OCI-LY7 (cell line): ENCODE data around the gene SLIT3. TPM values are rescaled to one million over a fixed set of nuclear protein-coding genes. Genes with fewer than 3 reads are reported as not detected.

ENCODE experiments used
- BruUV-seq: library from RNA; stranded (reverse); fragments of 400-500 nt; replicated peaks from 2 replicates; lab custom pipeline; 2021; lab: Mats Ljungman, UMichigan
- CTCF ChIA-PET: fragments of 300-600 bp; sonication (Branson Sonifier 250); formaldehyde crosslinking; loops from one replicate; lab custom pipeline; 2022; ENCODE audit warnings: antibody characterized with exemption; ENCODE audit not compliant: unreplicated experiment; lab: Charles Lee
- POLR2A ChIA-PET: fragments of 300-600 bp; sonication (Branson Sonifier 250); formaldehyde crosslinking; loops from one replicate; lab custom pipeline; 2022; ENCODE audit warnings: antibody characterized with exemption; lab: Charles Lee
- DNase-seq: peaks from one replicate; pipeline ENCODE4 v3.0.0-alpha.2; 2015; ENCODE audit warnings: low spot score
- H2AFZ ChIP-seq: fragments of 200-600 bp; sonication (generic), shearing (Covaris generic); 2 replicates; pipeline ENCODE4 v1.6.1; 2014; ENCODE audit warnings: mild to moderate bottlenecking, antibody characterized with exemption, low read length, moderate library complexity
- H3K27ac ChIP-seq: fragments of 200-600 bp; sonication (generic); 2 replicates; pipeline ENCODE4 v1.5.1; 2014; ENCODE audit warnings: mixed run types, low read depth, mild to moderate bottlenecking, moderate library complexity, low read length, inconsistent platforms; ENCODE audit not compliant: poor library complexity, severe bottlenecking
- H3K36me3 ChIP-seq: fragments of 200-600 bp; sonication (generic); 2 replicates; pipeline ENCODE4 v1.6.1; 2014; ENCODE audit warnings: mild to moderate bottlenecking, antibody characterized with exemption, low read length, moderate library complexity, mixed read lengths; ENCODE audit not compliant: insufficient read depth
- H3K4me1 ChIP-seq: fragments of 200-600 bp; sonication (generic); 2 replicates; pipeline ENCODE4 v1.5.1; 2014; ENCODE audit warnings: mild to moderate bottlenecking, low read length; ENCODE audit not compliant: insufficient read depth, poor library complexity, severe bottlenecking
- H3K4me2 ChIP-seq: fragments of 200-600 bp; sonication (generic); 2 replicates; pipeline ENCODE4 v1.6.1; 2014; ENCODE audit warnings: mild to moderate bottlenecking, low read length
- H3K4me3 ChIP-seq: fragments of 200-600 bp; sonication (generic); 2 replicates; pipeline ENCODE4 v1.5.1; 2014; ENCODE audit warnings: mild to moderate bottlenecking, low read depth, low read length; ENCODE audit not compliant: poor library complexity, severe bottlenecking
- H3K79me2 ChIP-seq: fragments of 200-600 bp; sonication (generic); 2 replicates; pipeline ENCODE4 v1.6.1; 2016; ENCODE audit warnings: low read depth, mild to moderate bottlenecking, low read length, moderate library complexity, mixed read lengths; ENCODE audit not compliant: insufficient read depth
- H3K9me2 ChIP-seq: fragments of 200-600 bp; sonication (generic); 2 replicates; pipeline ENCODE4 v1.6.1; 2016; ENCODE audit warnings: mild to moderate bottlenecking, low read length, mixed read lengths; ENCODE audit not compliant: insufficient read depth
- H3K9me3 ChIP-seq: fragments of 200-600 bp; sonication (generic); 2 replicates; pipeline ENCODE4 v1.6.1; 2014; ENCODE audit warnings: mild to moderate bottlenecking, mixed run types, low read length, mixed read lengths
- H4K20me1 ChIP-seq: fragments of 200-600 bp; sonication (generic); 2 replicates; pipeline ENCODE4 v1.6.1; 2014; ENCODE audit warnings: mild to moderate bottlenecking, antibody characterized with exemption, low read length, moderate library complexity, mixed read lengths; ENCODE audit not compliant: insufficient read depth
- CTCF ChIP-seq: fragments of 200-600 bp; sonication (generic); conservative IDR thresholded peaks from 2 replicates; pipeline ENCODE4 v1.5.1; 2014; ENCODE audit warnings: mild to moderate bottlenecking, antibody characterized with exemption, low read length, moderate library complexity, mixed read lengths
- EZH2phosphoT487 ChIP-seq: fragments of 200-600 bp; sonication (generic); IDR thresholded peaks from 2 replicates; pipeline ENCODE4 v1.6.1; 2018; ENCODE audit warnings: low read depth, borderline replicate concordance, mild to moderate bottlenecking, mixed run types, antibody characterized with exemption, low read length, moderate library complexity, mixed read lengths
- intact Hi-C: fragments of 100-400 bp; cut with micrococcal nuclease; formaldehyde crosslinking; loops from one replicate; pipeline ENCODE4 v1.10.0; 2022; ENCODE audit not compliant: unreplicated experiment
- total RNA-seq, 2 experiments: library from RNA; depleted of rRNA in 1 of 2; stranded (reverse); fragments of >200 nt in 1 of 2; shearing (Covaris generic) in 1 of 2; gene quantifications; 2 replicates each; pipeline ENCODE4 v1.2.3, GENCODE V29; 2014 to 2022

Gene SLIT3
- total RNA-seq, 2 experiments from 2014 or later: not detected

- no TSS peak for BruUV-seq
- POLR2A ChIA-PET: no interaction called here
- TF ChIP-seq EZH2phosphoT487: no peak
- 0 out of 2 replicates have a peak, but pooled peaks have one; percentile 19 for TF ChIP-seq CTCF
- H3K9me2 ChIP-seq: no peaks in the 10 kb centered on the region
- H3K79me2 ChIP-seq: no peaks in the 10 kb centered on the region
- H3K27ac ChIP-seq: no peak overlapping the region
- DNase-seq: peak; percentile 22
- CTCF ChIA-PET: no interaction called here
- H2AFZ ChIP-seq: no peak overlapping the region
- no peak overlapping the region for H3K4me2 ChIP-seq
- no peaks in the 10 kb centered on the region for H4K20me1 ChIP-seq
- H3K36me3 ChIP-seq: no peaks in the 10 kb centered on the region
- intact Hi-C loops: no loop called here
- H3K4me3 ChIP-seq: no peak overlapping the region
- no peaks in the 10 kb centered on the region for H3K9me3 ChIP-seq
- H3K4me1 ChIP-seq: peaks cover 16% of the 10 kb centered on the region
These were observed 419.4 kb downstream of the SLIT3 start for GRCh38 chr5:168881427-168882149.

GRCh38 chr5:168879929-168880328 lies 421.0 kb downstream of the SLIT3 start:
- no peak overlapping the region for H2AFZ ChIP-seq
- intact Hi-C loops: no loop called here
- H4K20me1 ChIP-seq: no peaks in the 10 kb centered on the region
- TF ChIP-seq EZH2phosphoT487 (no peak), CTCF (no peak)
- H3K4me3 ChIP-seq: no peak overlapping the region
- peak overlapping the region; percentile 55 for H3K4me2 ChIP-seq
- no peaks in the 10 kb centered on the region for H3K79me2 ChIP-seq
- H3K9me3 ChIP-seq: no peaks in the 10 kb centered on the region
- POLR2A ChIA-PET: no interaction called here
- CTCF ChIA-PET: interaction anchor here (0.6 kb wide), 1 partner anchor 38 kb away, joined by 3 read pairs; no protein-coding TSS in a partner anchor
- no TSS peak for BruUV-seq
- no peaks in the 10 kb centered on the region for H3K9me2 ChIP-seq
- peak; percentile 74 for DNase-seq
- no peak overlapping the region for H3K27ac ChIP-seq
- H3K4me1 ChIP-seq: peaks cover 16% of the 10 kb centered on the region
- no peaks in the 10 kb centered on the region for H3K36me3 ChIP-seq

GRCh38 chr5:168879331-168879730 lies 421.6 kb downstream of the SLIT3 start:
- Histone ChIP-seq H2AFZ (no peak overlapping the region), H3K4me2 (peak overlapping the region; percentile 55), H4K20me1 (no peaks in the 10 kb centered on the region), H3K9me3 (no peaks in the 10 kb centered on the region), H3K27ac (no peak overlapping the region), H3K9me2 (no peaks in the 10 kb centered on the region), H3K36me3 (no peaks in the 10 kb centered on the region), H3K79me2 (no peaks in the 10 kb centered on the region), H3K4me3 (no peak overlapping the region), H3K4me1 (peaks cover 16% of the 10 kb centered on the region)
- CTCF ChIA-PET: interaction anchor here (0.6 kb wide), 1 partner anchor 37 kb away, joined by 3 read pairs; no protein-coding TSS in a partner anchor
- POLR2A ChIA-PET: no interaction called here
- no peak for TF ChIP-seq EZH2phosphoT487
- no peak for TF ChIP-seq CTCF
- no TSS peak for BruUV-seq
- intact Hi-C loops: no loop called here
- no peak for DNase-seq
